Sigmoid colon (tissue), 7 donors: ENCODE data around the gene SUCO. TPM values are rescaled to one million over a fixed set of nuclear protein-coding genes. Genes with fewer than 3 reads are reported as not detected.

ENCODE experiments used
- DNase-seq: peaks from one replicate; pipeline ENCODE4 v3.0.0-alpha.2; 2019
- H3K27ac ChIP-seq, 4 donors: fragments of 200-600 bp; sonication (generic); one replicate each; pipeline ENCODE4 v1.5.1; 2016 to 2019; ENCODE audit warnings: mild to moderate bottlenecking in 1 of 4
- H3K27me3 ChIP-seq, 3 donors: fragments of 200-600 bp; sonication (generic); one replicate each; pipeline ENCODE4 v1.5.1; 2019; ENCODE audit warnings: mild to moderate bottlenecking in 1 of 3
- H3K36me3 ChIP-seq, 4 donors: fragments of 200-600 bp; sonication (generic); one replicate each; pipeline ENCODE4 v1.5.1; 2016 to 2019
- H3K4me1 ChIP-seq, 4 donors: fragments of 200-600 bp; sonication (generic); one replicate each; pipeline ENCODE4 v1.5.1; 2017 to 2019
- H3K4me3 ChIP-seq, 4 donors: fragments of 200-600 bp; sonication (generic); one replicate each; pipeline ENCODE4 v1.5.1; 2017 to 2019; ENCODE audit warnings: mild to moderate bottlenecking in 2 of 4, moderate library complexity in 1 of 4
- H3K9me3 ChIP-seq, 4 donors: fragments of 200-600 bp in 3 of 4; sonication (generic) in 3 of 4; one replicate each; pipeline versions ENCODE4 v1.5.1 to v1.6.1; 2013 to 2019
- CTCF ChIP-seq, 4 experiments: fragments of 450-650 bp in 3 of 4; fragments of 200-600 bp in 1 of 4; IDR thresholded peaks; one replicate each; pipeline ENCODE4 v1.5.1; 2016 to 2019; ENCODE audit warnings: antibody characterized with exemption in 4 of 4, mild to moderate bottlenecking in 3 of 4, moderate library complexity in 2 of 4
- EP300 ChIP-seq, 4 donors: sonication (generic); formaldehyde crosslinking; IDR thresholded peaks; one replicate each; pipeline ENCODE4 v1.6.1; 2017; ENCODE audit warnings: antibody characterized with exemption in 4 of 4
- POLR2A ChIP-seq, 2 donors: fragments of 450-650 bp; IDR thresholded peaks; one replicate each; pipeline ENCODE4 v1.6.1; 2016; ENCODE audit warnings: antibody characterized with exemption in 2 of 2, mild to moderate bottlenecking in 2 of 2, moderate library complexity in 2 of 2
- POLR2AphosphoS5 ChIP-seq, 4 donors: sonication (generic); formaldehyde crosslinking; IDR thresholded peaks; one replicate each; pipeline ENCODE4 v1.6.1; 2017; ENCODE audit warnings: antibody characterized with exemption in 4 of 4
- WGBS, 2 donors: extraction: QIAGEN DNeasy Blood & Tissue Kit; methylation state at CpG; one replicate each; pipeline ENCODE4 v1.1.7; 2013; 5-methylcytosine and 5-hydroxymethylcytosine counted together
- intact Hi-C: fragments of 100-400 bp; cut with DNase I; formaldehyde crosslinking; loops from one replicate; pipeline ENCODE4 v1.15.1; 2023
- polyA plus RNA-seq, 3 donors: library from polyadenylated mRNA; stranded (reverse); fragments of 200-250 nt; gene quantifications; one replicate each; pipeline ENCODE4 v1.2.3, GENCODE V29; 2013
- total RNA-seq, 4 donors: library from RNA; depleted of rRNA; stranded (reverse); fragments of >200 nt; gene quantifications; one replicate each; pipeline ENCODE4 v1.1.0, GENCODE V29; 2016
- donor health status: healthy with polysubstance abuse.
- donor health status: Bipolar disorder and iron deficiency.
- donor health status: healthy.

Gene SUCO
- total and polyA plus RNA-seq, 7 donors = 1.8 to 36.6 (median 27.4) TPM

GRCh38 chr1:172486805-172487454 is 46.0 kb upstream of the SUCO start:
- no peaks in the 10 kb centered on the region for H3K9me3 ChIP-seq
- H3K36me3 ChIP-seq = no peaks in the 10 kb centered on the region
- H3K27ac ChIP-seq = no peak overlapping the region
- intact Hi-C loops = no loop called here
- TF ChIP-seq EP300 (IDR thresholded peaks at IDR 0.05) (no peak), POLR2AphosphoS5 (IDR thresholded peaks at IDR 0.05) (no peak), POLR2A (IDR thresholded peaks at IDR 0.05) (no peak), CTCF (IDR thresholded peaks at IDR 0.05) (no peak)
- H3K4me3 ChIP-seq = no peak overlapping the region
- DNase-seq = no peak
- no peaks in the 10 kb centered on the region for H3K4me1 ChIP-seq
- H3K27me3 ChIP-seq = no peaks in the 10 kb centered on the region
- WGBS, 2 donors = 73 to 84% methylated on average over 3 of the region's 3 CpGs

GRCh38 chr1:172487550-172487949 is 45.4 kb upstream of the SUCO start:
- TF ChIP-seq POLR2A (IDR thresholded peaks at IDR 0.05) (no peak), CTCF (IDR thresholded peaks at IDR 0.05) (no peak), POLR2AphosphoS5 (IDR thresholded peaks at IDR 0.05) (no peak), EP300 (IDR thresholded peaks at IDR 0.05) (no peak)
- H3K4me3 ChIP-seq = no peak overlapping the region
- intact Hi-C loops = no loop called here
- 63 to 87% methylated on average over 4 of the region's 4 CpGs for WGBS, 2 donors
- no peak overlapping the region for H3K27ac ChIP-seq
- no peaks in the 10 kb centered on the region for H3K27me3 ChIP-seq
- H3K9me3 ChIP-seq = no peaks in the 10 kb centered on the region
- no peaks in the 10 kb centered on the region for H3K4me1 ChIP-seq
- no peak for DNase-seq
- no peaks in the 10 kb centered on the region for H3K36me3 ChIP-seq

- 81 to 90% methylated on average over 3 of the region's 3 CpGs for WGBS, 2 donors
- no peaks in the 10 kb centered on the region for H3K9me3 ChIP-seq
- no peak overlapping the region for H3K4me3 ChIP-seq
- TF ChIP-seq EP300 (IDR thresholded peaks at IDR 0.05) = no peak
- no peak for TF ChIP-seq POLR2A (IDR thresholded peaks at IDR 0.05)
- no peaks in the 10 kb centered on the region for H3K4me1 ChIP-seq
- H3K36me3 ChIP-seq = no peaks in the 10 kb centered on the region
- intact Hi-C loops = no loop called here
- no peaks in the 10 kb centered on the region for H3K27me3 ChIP-seq
- H3K27ac ChIP-seq = no peak overlapping the region
- DNase-seq = no peak
Measured at GRCh38 chr1:172488393-172488792, 44.6 kb upstream of the SUCO start.

- Histone ChIP-seq H3K27ac (no peak overlapping the region), H3K9me3 (no peaks in the 10 kb centered on the region), H3K27me3 (no peaks in the 10 kb centered on the region), H3K36me3 (no peaks in the 10 kb centered on the region), H3K4me1 (no peaks in the 10 kb centered on the region), H3K4me3 (no peak overlapping the region)
- 81 to 87% methylated on average over 3 of the region's 3 CpGs for WGBS, 2 donors
- TF ChIP-seq POLR2A (IDR thresholded peaks at IDR 0.05) = no peak
- TF ChIP-seq CTCF (IDR thresholded peaks at IDR 0.05) = no peak
- no peak for TF ChIP-seq EP300 (IDR thresholded peaks at IDR 0.05)
- no peak for TF ChIP-seq POLR2AphosphoS5 (IDR thresholded peaks at IDR 0.05)
- intact Hi-C loops = no loop called here
- no peak for DNase-seq
Measured at GRCh38 chr1:172489847-172490246, 43.1 kb upstream of the SUCO start.

GRCh38 chr1:172492421-172492820 is 40.5 kb upstream of the SUCO start:
- WGBS, 2 donors = 75 to 78% methylated on average over 1 of the region's 1 CpG

More at GRCh38 chr1:172492421-172492820, 40.5 kb upstream of the SUCO start:
- TF ChIP-seq POLR2A (IDR thresholded peaks at IDR 0.05) (no peak), CTCF (IDR thresholded peaks at IDR 0.05) (no peak), POLR2AphosphoS5 (IDR thresholded peaks at IDR 0.05) (no peak), EP300 (IDR thresholded peaks at IDR 0.05) (no peak)
- Histone ChIP-seq H3K36me3 (no peaks in the 10 kb centered on the region), H3K9me3 (no peaks in the 10 kb centered on the region), H3K27ac (no peak overlapping the region), H3K4me1 (peaks cover 0 to 8% (median 6%) of the 10 kb centered on the region in 4 donors), H3K27me3 (no peaks in the 10 kb centered on the region), H3K4me3 (no peak overlapping the region)
- no peak for DNase-seq
- intact Hi-C loops = no loop called here
